ENCODE results near the gene MED16. TPM values are rescaled to one million over a fixed set of nuclear protein-coding genes. Genes with fewer than 3 reads are reported as not detected.

MED16 gene
- total and polyA plus RNA-seq, 2 of the 4 experiments (the other 2 are of a cell fraction), result 8.1 to 40.2 TPM

DNA sequence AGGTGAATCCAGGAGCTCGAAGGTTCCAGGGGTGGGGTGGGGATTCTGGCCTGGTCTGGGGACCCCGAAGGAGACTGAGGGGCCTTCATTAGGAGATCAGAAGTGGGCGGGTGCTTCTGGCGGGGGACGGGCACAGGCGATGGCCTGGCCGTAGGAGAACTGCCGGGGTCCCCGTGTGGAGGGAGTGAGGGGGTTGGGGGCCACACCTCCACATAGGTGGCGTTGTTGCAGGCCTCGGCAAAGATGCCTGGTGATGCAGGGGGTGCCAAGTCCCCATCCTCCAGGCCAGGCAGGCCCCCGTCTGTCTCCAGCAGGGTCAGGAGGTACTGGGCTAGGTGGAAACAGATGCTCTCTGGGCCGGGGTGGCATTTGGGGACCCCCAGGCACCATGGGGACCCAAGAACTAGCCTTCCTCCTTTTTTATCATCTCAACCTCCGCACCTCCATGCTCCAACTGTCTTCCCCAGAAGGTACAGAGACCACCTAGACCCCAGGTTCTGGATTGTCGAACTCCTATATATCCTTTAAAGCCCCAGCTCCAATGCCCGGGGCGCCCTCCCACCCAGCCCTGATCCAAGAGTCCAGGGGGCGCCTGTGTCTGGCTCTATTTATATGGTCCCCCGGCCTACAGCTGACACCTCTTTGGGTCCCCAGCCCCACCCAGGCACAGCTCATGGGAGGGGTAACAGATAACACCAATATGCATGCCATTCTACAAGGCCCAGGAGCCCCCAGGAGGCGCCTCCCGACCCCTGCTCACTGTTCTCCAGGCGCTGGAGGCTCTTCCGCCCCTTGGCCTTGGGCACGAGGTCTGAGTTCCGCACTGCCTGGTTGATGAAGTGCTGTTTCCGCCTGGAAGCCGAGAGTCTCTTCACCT, 8.5 kb upstream of the MED16 start:
- H3K27me3 ChIP-seq (ENCODE audit: control insufficient read depth, insufficient read depth, low read length), result no peaks in the 10 kb centered on the region

More for the DNA sequence above, 8.5 kb upstream of the MED16 start:
- CTCF ChIA-PET, result no interaction called here
- H3K18ac ChIP-seq (ENCODE audit: low read depth, low read length), result no peak overlapping the region
- TF ChIP-seq RAD21 (IDR thresholded peaks at IDR 0.05; ENCODE audit: low read length) (no peak), BHLHE40 (IDR thresholded peaks at IDR 0.05; ENCODE audit: low read depth, low read length) (no peak), NFE2L2 (IDR thresholded peaks at IDR 0.05; ENCODE audit: low read depth, low read length) (no peak), MXI1 (IDR thresholded peaks at IDR 0.05; ENCODE audit: borderline replicate concordance, low read depth, low read length) (no peak), MAZ (IDR thresholded peaks at IDR 0.05; ENCODE audit: borderline replicate concordance, low read depth, low read length) (no peak), POLR2A (IDR thresholded peaks at IDR 0.05; ENCODE audit: low read depth, low read length) (no peak), RCOR1 (IDR thresholded peaks at IDR 0.05; ENCODE audit: insufficient replicate concordance, low read length) (no peak), CHD1 (IDR thresholded peaks at IDR 0.05; ENCODE audit: low read depth, low read length) (no peak), CEBPB (IDR thresholded peaks at IDR 0.05; ENCODE audit: low read depth, low read length) (no peak), SMC3 (IDR thresholded peaks at IDR 0.05; ENCODE audit: low read depth, low read length) (no peak), MAFK (IDR thresholded peaks at IDR 0.05; ENCODE audit: low read depth, low read length) (no peak), RFX5 (IDR thresholded peaks at IDR 0.05; ENCODE audit: low read depth, low read length) (no peak), FOS (IDR thresholded peaks at IDR 0.05; ENCODE audit: low read depth, low read length) (no peak)
- TF ChIP-seq, protein P1, sequence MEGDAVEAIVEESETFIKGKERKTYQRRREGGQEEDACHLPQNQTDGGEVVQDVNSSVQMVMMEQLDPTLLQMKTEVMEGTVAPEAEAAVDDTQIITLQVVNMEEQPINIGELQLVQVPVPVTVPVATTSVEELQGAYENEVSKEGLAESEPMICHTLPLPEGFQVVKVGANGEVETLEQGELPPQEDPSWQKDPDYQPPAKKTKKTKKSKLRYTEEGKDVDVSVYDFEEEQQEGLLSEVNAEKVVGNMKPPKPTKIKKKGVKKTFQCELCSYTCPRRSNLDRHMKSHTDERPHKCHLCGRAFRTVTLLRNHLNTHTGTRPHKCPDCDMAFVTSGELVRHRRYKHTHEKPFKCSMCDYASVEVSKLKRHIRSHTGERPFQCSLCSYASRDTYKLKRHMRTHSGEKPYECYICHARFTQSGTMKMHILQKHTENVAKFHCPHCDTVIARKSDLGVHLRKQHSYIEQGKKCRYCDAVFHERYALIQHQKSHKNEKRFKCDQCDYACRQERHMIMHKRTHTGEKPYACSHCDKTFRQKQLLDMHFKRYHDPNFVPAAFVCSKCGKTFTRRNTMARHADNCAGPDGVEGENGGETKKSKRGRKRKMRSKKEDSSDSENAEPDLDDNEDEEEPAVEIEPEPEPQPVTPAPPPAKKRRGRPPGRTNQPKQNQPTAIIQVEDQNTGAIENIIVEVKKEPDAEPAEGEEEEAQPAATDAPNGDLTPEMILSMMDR (conservative IDR thresholded peaks at IDR 0.05; ENCODE audit: low read depth, low read length), result no peak
- TF ChIP-seq, protein P2, sequence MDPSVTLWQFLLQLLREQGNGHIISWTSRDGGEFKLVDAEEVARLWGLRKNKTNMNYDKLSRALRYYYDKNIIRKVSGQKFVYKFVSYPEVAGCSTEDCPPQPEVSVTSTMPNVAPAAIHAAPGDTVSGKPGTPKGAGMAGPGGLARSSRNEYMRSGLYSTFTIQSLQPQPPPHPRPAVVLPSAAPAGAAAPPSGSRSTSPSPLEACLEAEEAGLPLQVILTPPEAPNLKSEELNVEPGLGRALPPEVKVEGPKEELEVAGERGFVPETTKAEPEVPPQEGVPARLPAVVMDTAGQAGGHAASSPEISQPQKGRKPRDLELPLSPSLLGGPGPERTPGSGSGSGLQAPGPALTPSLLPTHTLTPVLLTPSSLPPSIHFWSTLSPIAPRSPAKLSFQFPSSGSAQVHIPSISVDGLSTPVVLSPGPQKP (IDR thresholded peaks at IDR 0.05; ENCODE audit: borderline replicate concordance, low read depth, low read length), result no peak
- dilution Hi-C loops (cut with HindIII; ENCODE audit: low sequenced_read_pairs, unreplicated experiment), result no loop called here
- H2BK5ac ChIP-seq (ENCODE audit: low read depth, low read length, poor library complexity, severe bottlenecking), result no peak overlapping the region
- no peak overlapping the region for H2BK120ac ChIP-seq (ENCODE audit: low read depth, low read length)
- H3K27ac ChIP-seq (ENCODE audit: insufficient read depth, low read length), result no peak overlapping the region
- H3K56ac ChIP-seq (ENCODE audit: extremely low read depth, insufficient read depth, low read length), result no peak overlapping the region
- H2AK9ac ChIP-seq (replicated peaks; ENCODE audit: low read depth, low read length, poor library complexity), result no peak overlapping the region
- H4K20me1 ChIP-seq (ENCODE audit: insufficient read depth, low read length), result peaks cover 54% of the 10 kb centered on the region
- POLR2A ChIA-PET (ENCODE audit: unreplicated experiment), result no interaction called here
- H3K4ac ChIP-seq (ENCODE audit: low read depth, low read length), result no peak overlapping the region
- H3K23ac ChIP-seq (ENCODE audit: low read depth, low read length), result no peak overlapping the region
- no peak overlapping the region for H2AK5ac ChIP-seq (ENCODE audit: low read depth, low read length)
- H3K9me1 ChIP-seq (ENCODE audit: insufficient read depth, low read length), result no peaks in the 10 kb centered on the region; the same call in 1 of the 2 replicates
- H4K5ac ChIP-seq (ENCODE audit: low read depth, low read length), result no peak overlapping the region
- BruUV-seq (replicated peaks), result no TSS peak
- H3K9ac ChIP-seq (ENCODE audit: low read depth, low read length), result no peak overlapping the region
- no peak overlapping the region for H3K4me3 ChIP-seq (ENCODE audit: insufficient read depth, low read depth, low read length)
- no peak overlapping the region for H3K4me2 ChIP-seq (ENCODE audit: low read depth, low read length)
- DNase-seq (no peak), ATAC-seq (ENCODE audit: low read depth) (no peak)
- peaks cover 28% of the 10 kb centered on the region for H3K36me3 ChIP-seq (ENCODE audit: control insufficient read depth, insufficient read depth, low read length)
- H3K9me3 ChIP-seq (ENCODE audit: control insufficient read depth, insufficient read depth, low read length), result no peaks in the 10 kb centered on the region
- H3K79me1 ChIP-seq (ENCODE audit: low read depth in 1 of 2, low read length in 2 of 2), result peaks cover 12 to 49% of the 10 kb centered on the region in 2 experiments
- H3K4me1 ChIP-seq (ENCODE audit: control insufficient read depth, insufficient read depth, low read length), result peaks cover 2% of the 10 kb centered on the region; the same call in 1 of the 2 replicates
- H4K91ac ChIP-seq (ENCODE audit: insufficient read depth, low read depth, low read length), result no peak overlapping the region
- no peak overlapping the region for H3K14ac ChIP-seq (replicated peaks; ENCODE audit: low read depth, low read length)
- in situ Hi-C loops (cut with MboI; ENCODE audit: low sequenced_read_pairs), result no loop called here
- 85% methylated on average over 14 of the region's 27 CpGs; no CpG with 5 or more reads in 1 of the 2 experiments for WGBS, 2 experiments (ENCODE audit: extremely low coverage in 2 of 2, insufficient read length in 1 of 2)
- no peak overlapping the region for H2BK15ac ChIP-seq (ENCODE audit: low read depth, low read length)
- intact Hi-C loops (cut with micrococcal nuclease), result no loop called here
- H2AFZ ChIP-seq (replicated peaks; ENCODE audit: low read length, poor library complexity), result no peak overlapping the region
- H4K8ac ChIP-seq (ENCODE audit: low read depth in 2 of 2, low read length in 2 of 2), result no peak overlapping the region
- H2BK20ac ChIP-seq (ENCODE audit: low read depth, low read length), result no peak overlapping the region

All from IMR-90 (cell line).